T-helper 2 cell treated with Interferon-gamma antibody and Interleukin-4, amounts not matched to agents 5 μg/mL and 100 μg/mL, for 36 hours (primary cell): ENCODE results near the gene COL18A1.
A peak's percentile ranks its signal among the peaks of the same experiment; 100 is the strongest.

Experiments
- DNase-seq: peaks from one replicate; pipeline ENCODE4 v3.0.0; 2021; ENCODE audit warnings: low spot score
- H3K27ac Mint-ChIP-seq: one replicate; pipeline ENCODE4 v1.8.0; 2021; ENCODE audit warnings: mild to moderate bottlenecking, mixed read lengths
- H3K27me3 Mint-ChIP-seq: one replicate; pipeline ENCODE4 v1.8.0; 2021; ENCODE audit warnings: low read depth, mixed read lengths
- H3K36me3 Mint-ChIP-seq: one replicate; pipeline ENCODE4 v1.8.0; 2021; ENCODE audit warnings: low read depth, mixed read lengths
- H3K4me1 Mint-ChIP-seq: one replicate; pipeline ENCODE4 v1.8.0; 2021; ENCODE audit warnings: low read depth, mixed read lengths
- H3K4me3 Mint-ChIP-seq: one replicate; pipeline ENCODE4 v1.8.0; 2022; ENCODE audit warnings: mild to moderate bottlenecking, moderate library complexity, mixed read lengths
- H3K9me3 Mint-ChIP-seq: one replicate; pipeline ENCODE4 v1.8.0; 2021; ENCODE audit warnings: mixed read lengths

COL18A1 gene

DNA sequence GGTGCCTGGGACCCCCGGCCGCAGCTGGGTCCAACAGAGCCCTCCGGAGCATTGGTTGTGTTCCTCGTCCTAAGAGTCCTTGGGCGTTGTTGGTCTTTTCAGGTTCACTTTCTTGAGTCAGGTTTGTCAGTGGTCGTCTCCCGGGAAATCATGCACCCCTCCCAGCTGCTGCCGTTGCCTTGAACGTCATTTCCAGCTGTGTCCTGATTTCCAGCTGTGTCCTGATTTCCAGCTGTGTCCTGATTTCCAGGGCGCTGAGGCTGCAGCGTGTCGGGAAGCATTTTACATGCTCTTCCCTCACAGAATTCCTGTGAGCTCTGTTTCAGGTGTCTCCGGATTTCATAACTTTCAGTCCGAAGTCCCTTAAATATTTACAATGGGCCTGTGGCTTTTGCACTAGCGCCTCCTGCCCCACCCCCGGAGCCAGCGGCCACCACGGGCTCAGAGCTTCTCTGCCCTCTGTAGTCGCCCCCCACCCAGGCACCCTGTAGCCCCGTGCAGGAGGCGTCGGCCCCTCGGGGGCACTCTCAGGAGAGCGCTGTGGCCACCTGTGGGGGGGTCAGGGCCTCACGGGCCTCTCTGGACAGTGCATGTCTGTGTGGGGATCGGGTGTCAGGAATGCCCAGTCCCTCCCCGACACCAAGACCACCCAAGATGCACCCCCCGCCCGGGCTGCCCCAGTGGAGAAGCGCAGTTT is 66.7 kb downstream of the COL18A1 start:
- Mint-ChIP-seq H3K4me1 (peaks cover 14% of the 10 kb centered on the region), H3K27ac (no peak overlapping the region), H3K27me3 (no peaks in the 10 kb centered on the region), H3K9me3 (no peaks in the 10 kb centered on the region), H3K4me3 (no peak overlapping the region), H3K36me3 (no peaks in the 10 kb centered on the region)
- DNase-seq, result no peak

DNA sequence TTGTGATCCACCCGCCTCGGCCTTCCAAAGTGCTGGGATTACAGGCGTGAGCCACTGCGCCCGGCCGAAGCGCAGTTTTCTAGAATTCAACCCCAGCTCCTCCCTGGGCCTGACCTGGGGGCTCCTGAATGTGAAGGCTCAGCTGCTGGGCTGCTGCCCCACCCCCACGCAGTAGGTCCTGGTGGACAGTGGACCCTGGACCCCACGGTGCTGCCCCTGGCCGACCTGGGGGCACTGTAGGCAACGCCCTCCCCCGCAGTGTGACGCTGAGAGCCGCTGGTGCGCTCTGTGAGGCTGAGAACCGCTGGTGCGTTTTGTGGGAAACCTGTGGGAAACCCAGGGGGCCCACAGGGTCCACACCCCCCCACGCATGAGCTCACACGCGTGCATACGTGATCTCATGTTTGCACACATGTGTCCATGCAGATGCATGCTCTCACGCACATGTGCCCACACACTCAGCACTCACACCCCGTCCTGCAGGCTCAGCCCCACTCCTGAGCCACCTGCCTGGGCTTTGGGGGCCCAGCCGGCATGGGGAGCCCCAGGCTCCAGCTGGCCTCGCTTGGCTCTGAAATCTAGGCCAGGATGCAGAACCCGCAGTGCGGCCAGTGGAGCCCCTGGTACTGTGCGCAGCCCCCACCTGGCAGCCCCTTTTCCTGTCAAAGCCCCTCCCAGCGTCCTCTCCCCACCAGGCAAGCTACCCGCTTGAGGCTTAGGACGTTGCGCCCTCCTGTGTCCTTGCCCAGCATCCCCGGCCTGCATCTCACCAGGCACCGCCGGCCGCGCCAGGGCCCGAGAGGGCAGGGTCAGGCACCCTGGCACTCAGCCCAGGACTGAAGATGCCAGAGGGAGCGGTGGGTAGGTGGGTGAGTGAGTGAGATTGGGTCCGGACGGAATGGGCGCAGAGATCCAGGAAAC is 67.7 kb downstream of the COL18A1 start:
- no peak overlapping the region for H3K27ac Mint-ChIP-seq
- no peaks in the 10 kb centered on the region for H3K27me3 Mint-ChIP-seq
- no peak overlapping the region for H3K4me3 Mint-ChIP-seq
- no peaks in the 10 kb centered on the region for H3K36me3 Mint-ChIP-seq
- H3K9me3 Mint-ChIP-seq, result no peaks in the 10 kb centered on the region
- DNase-seq, result no peak
- H3K4me1 Mint-ChIP-seq, result peaks cover 14% of the 10 kb centered on the region

GRCh38 chr21:45473496-45474322 is 68.7 kb downstream of the COL18A1 start:
- Mint-ChIP-seq H3K27ac (peak overlapping the region; percentile 41), H3K4me3 (no peak overlapping the region), H3K27me3 (no peaks in the 10 kb centered on the region), H3K4me1 (peaks cover 23% of the 10 kb centered on the region), H3K36me3 (no peaks in the 10 kb centered on the region), H3K9me3 (no peaks in the 10 kb centered on the region)
- DNase-seq, result no peak

DNA sequence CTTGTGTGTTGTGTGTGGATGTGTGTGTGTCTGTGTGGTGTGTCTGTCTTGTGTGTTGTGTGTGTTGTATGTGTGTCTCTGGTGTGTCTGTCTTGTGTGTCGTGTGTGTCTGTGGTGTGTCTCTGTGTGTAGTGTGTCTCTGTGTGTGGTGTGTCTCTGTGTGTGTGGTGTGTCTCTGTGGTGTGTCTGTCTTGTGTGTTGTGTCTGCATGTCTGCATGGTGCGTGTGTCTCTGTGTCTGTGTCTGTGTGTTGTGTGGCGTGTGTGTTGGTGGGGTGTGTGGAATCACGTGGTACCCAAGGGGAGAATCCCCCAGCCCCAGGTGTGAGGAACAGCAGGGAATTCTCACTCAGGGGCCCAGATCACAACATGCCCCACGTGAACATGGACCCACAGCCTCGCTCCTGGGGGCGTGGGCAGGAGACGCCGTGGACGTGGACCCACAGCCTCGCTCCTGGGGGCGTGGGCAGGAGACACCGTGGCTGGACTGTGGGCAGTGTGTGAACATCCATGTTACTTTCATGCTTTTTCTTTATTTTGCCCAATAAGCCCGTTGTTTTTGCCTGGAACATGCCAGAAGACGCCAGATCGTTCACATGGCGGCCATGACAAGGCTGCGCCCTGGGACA is 69.5 kb downstream of the COL18A1 start:
- peaks cover 28% of the 10 kb centered on the region for H3K4me1 Mint-ChIP-seq
- H3K36me3 Mint-ChIP-seq, result no peaks in the 10 kb centered on the region
- H3K4me3 Mint-ChIP-seq, result no peak overlapping the region
- H3K27ac Mint-ChIP-seq, result peak overlapping the region; percentile 41
- no peaks in the 10 kb centered on the region for H3K9me3 Mint-ChIP-seq
- H3K27me3 Mint-ChIP-seq, result no peaks in the 10 kb centered on the region
- no peak for DNase-seq

GRCh38 chr21:45475004-45475685 is 70.2 kb downstream of the COL18A1 start:
- no peaks in the 10 kb centered on the region for H3K27me3 Mint-ChIP-seq
- no peak overlapping the region for H3K4me3 Mint-ChIP-seq
- no peak for DNase-seq
- H3K9me3 Mint-ChIP-seq, result no peaks in the 10 kb centered on the region
- no peaks in the 10 kb centered on the region for H3K36me3 Mint-ChIP-seq
- H3K4me1 Mint-ChIP-seq, result peaks cover 27% of the 10 kb centered on the region
- no peak overlapping the region for H3K27ac Mint-ChIP-seq

- Mint-ChIP-seq H3K36me3 (no peaks in the 10 kb centered on the region), H3K4me3 (peak overlapping the region; percentile 1), H3K4me1 (peaks cover 25% of the 10 kb centered on the region), H3K9me3 (no peaks in the 10 kb centered on the region), H3K27me3 (no peaks in the 10 kb centered on the region), H3K27ac (peak overlapping the region; percentile 15)
- DNase-seq, result no peak
Measured at GRCh38 chr21:45475797-45476570, 71.0 kb downstream of the COL18A1 start.

- no peaks in the 10 kb centered on the region for H3K36me3 Mint-ChIP-seq
- peak overlapping the region; percentile 1 for H3K4me3 Mint-ChIP-seq
- H3K27ac Mint-ChIP-seq, result peak overlapping the region; percentile 15
- peaks cover 23% of the 10 kb centered on the region for H3K4me1 Mint-ChIP-seq
- H3K9me3 Mint-ChIP-seq, result no peaks in the 10 kb centered on the region
- no peak for DNase-seq
- no peaks in the 10 kb centered on the region for H3K27me3 Mint-ChIP-seq
Measured at GRCh38 chr21:45476582-45476981, 71.6 kb downstream of the COL18A1 start.

GRCh38 chr21:45477176-45478114 is 72.5 kb downstream of the COL18A1 start:
- H3K27me3 Mint-ChIP-seq, result no peaks in the 10 kb centered on the region
- H3K27ac Mint-ChIP-seq, result peak overlapping the region; percentile 86
- H3K4me3 Mint-ChIP-seq, result peak overlapping the region; percentile 87
- no peaks in the 10 kb centered on the region for H3K36me3 Mint-ChIP-seq
- DNase-seq, result no peak
- H3K4me1 Mint-ChIP-seq, result peaks cover 24% of the 10 kb centered on the region
- H3K9me3 Mint-ChIP-seq, result no peaks in the 10 kb centered on the region

GRCh38 chr21:45478115-45478801 is 73.3 kb downstream of the COL18A1 start:
- H3K4me1 Mint-ChIP-seq, result peaks cover 29% of the 10 kb centered on the region
- H3K4me3 Mint-ChIP-seq, result peak overlapping the region; percentile 87
- H3K27me3 Mint-ChIP-seq, result no peaks in the 10 kb centered on the region
- no peaks in the 10 kb centered on the region for H3K36me3 Mint-ChIP-seq
- DNase-seq, result peak; percentile 68
- no peaks in the 10 kb centered on the region for H3K9me3 Mint-ChIP-seq
- peak overlapping the region; percentile 86 for H3K27ac Mint-ChIP-seq

- no peaks in the 10 kb centered on the region for H3K27me3 Mint-ChIP-seq
- H3K4me1 Mint-ChIP-seq, result peaks cover 34% of the 10 kb centered on the region
- H3K4me3 Mint-ChIP-seq, result peak overlapping the region; percentile 87
Measured at GRCh38 chr21:45478816-45479669, 74.1 kb downstream of the COL18A1 start.

More at GRCh38 chr21:45478816-45479669, 74.1 kb downstream of the COL18A1 start:
- Mint-ChIP-seq H3K27ac (peak overlapping the region; percentile 86), H3K9me3 (no peaks in the 10 kb centered on the region), H3K36me3 (peaks cover under 1% of the 10 kb centered on the region)
- DNase-seq, result no peak
